ENCODE measurements around the gene ZNF135.

ZNF135 gene

DNA sequence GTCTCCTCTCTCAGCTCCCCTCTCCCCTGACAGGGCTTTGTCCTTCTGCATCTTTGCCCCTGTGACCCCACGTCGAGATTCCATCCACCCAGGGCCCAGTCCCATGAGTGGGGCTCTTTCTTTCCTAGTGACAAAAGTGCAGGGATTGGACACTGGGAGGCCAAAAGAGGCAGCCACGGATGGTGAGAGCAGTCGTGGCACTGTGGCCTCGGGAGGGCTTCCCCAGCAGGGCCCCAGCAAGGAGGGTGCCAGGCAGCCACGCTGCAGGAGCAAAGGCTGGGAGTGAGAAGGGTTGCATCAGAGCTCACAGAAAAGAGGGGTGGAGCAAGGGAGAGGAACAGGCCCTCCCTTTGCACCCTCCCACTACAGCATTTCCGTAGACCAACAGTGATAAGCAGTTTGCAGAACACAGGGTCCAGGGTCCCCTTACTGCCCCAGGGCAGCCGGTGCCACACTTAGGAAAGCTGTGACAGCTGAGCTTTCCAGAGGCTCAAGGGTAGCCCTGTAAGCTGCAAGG, 20.3 kb upstream of the ZNF135 start:
- H3K36me3 Mint-ChIP-seq = peaks cover 5% of the 10 kb centered on the region
- H3K9me3 Mint-ChIP-seq = peaks cover 11% of the 10 kb centered on the region
- no peak overlapping the region for H3K27ac Mint-ChIP-seq
- DNase-seq (ENCODE audit: low spot score in 2 of 2) (no peak), ATAC-seq (ENCODE audit: low read depth) (no peak)
- H3K4me3 Mint-ChIP-seq = no peak overlapping the region
- peaks cover 18% of the 10 kb centered on the region for H3K27me3 Mint-ChIP-seq
- no peaks in the 10 kb centered on the region for H3K4me1 Mint-ChIP-seq

DNA sequence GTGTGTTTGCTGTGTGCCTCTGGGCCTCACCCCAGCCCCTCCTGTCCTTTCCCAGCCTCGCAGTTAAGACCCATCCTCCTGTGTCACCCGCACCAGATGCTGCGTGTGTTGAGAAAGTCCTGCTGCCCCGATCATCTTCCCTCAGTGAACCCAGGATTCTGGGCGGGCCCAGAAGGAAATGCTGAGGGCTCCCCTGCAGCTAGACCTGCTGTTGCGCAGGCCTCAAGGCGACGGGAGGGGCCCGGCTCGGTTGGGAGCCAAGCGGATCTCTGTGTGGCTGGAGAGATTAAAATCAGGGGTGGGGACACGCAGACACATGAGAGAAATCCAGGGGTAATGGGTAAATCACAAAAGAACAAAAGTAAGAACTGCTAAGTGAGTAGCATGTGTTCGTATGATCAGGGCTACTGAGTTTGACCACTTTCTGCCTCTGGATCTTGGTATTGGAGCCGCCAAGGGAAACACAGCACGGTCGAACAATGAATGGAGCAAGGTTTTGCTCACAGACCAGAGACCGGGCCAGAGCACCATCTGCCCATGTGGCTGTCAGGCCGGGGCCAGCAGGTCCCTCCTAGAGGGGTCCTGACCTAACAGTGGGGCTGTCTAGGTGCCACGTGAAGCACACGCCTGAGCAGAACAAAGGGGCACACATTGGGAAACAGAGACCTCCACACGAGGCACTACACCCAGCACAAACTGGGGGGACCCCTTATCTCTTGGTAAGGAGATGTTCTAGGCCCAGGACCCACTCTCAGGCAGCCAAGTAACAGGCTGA, 18.1 kb upstream of the ZNF135 start:
- Mint-ChIP-seq H3K4me3 (no peak overlapping the region), H3K27ac (no peak overlapping the region), H3K36me3 (no peaks in the 10 kb centered on the region), H3K4me1 (no peaks in the 10 kb centered on the region), H3K27me3 (peaks cover 9% of the 10 kb centered on the region), H3K9me3 (peaks cover 7% of the 10 kb centered on the region)
- ATAC-seq (ENCODE audit: low read depth) = no peak
- no peak for DNase-seq (ENCODE audit: low spot score in 2 of 2)

GRCh38 chr19:58042495-58043340, 16.4 kb upstream of the ZNF135 start:
- Mint-ChIP-seq H3K4me1 (no peaks in the 10 kb centered on the region), H3K9me3 (peaks cover 9% of the 10 kb centered on the region), H3K27me3 (peaks cover 4% of the 10 kb centered on the region), H3K27ac (no peak overlapping the region), H3K4me3 (no peak overlapping the region), H3K36me3 (peaks cover 3% of the 10 kb centered on the region)
- DNase-seq (ENCODE audit: low spot score in 2 of 2) = no peak
- ATAC-seq (ENCODE audit: low read depth) = no peak

- ATAC-seq (ENCODE audit: low read depth) = no peak
- no peak for DNase-seq (ENCODE audit: low spot score in 2 of 2)
- Mint-ChIP-seq H3K4me1 (no peaks in the 10 kb centered on the region), H3K4me3 (no peak overlapping the region), H3K36me3 (peaks cover 3% of the 10 kb centered on the region), H3K9me3 (peaks cover 11% of the 10 kb centered on the region), H3K27me3 (no peaks in the 10 kb centered on the region), H3K27ac (no peak overlapping the region)
Measured at GRCh38 chr19:58044391-58044790, 14.7 kb upstream of the ZNF135 start.

DNA sequence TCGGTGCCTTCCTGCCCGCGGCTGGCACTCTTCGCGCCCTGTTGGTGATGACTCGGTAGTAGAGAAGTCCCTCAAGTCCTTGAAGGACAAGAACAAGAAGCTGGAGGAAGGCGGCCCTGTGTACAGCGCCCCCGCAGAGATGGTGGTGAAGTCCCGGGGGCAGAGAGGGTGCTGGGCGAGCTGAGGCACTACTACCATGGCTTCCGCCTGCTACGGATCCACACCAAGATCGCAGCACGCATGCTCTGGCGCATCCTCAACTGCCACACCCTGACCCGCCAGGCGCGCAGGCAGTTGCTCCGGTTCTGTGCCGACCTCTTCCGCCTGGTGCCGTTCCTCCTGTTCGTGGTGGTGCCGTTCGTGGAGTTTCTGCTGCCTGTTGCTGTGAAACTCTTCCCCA, 14.2 kb upstream of the ZNF135 start:
- peaks cover 14% of the 10 kb centered on the region for H3K9me3 Mint-ChIP-seq
- no peaks in the 10 kb centered on the region for H3K4me1 Mint-ChIP-seq
- no peak overlapping the region for H3K27ac Mint-ChIP-seq
- H3K4me3 Mint-ChIP-seq = no peak overlapping the region
- DNase-seq (ENCODE audit: low spot score in 2 of 2) (no peak), ATAC-seq (ENCODE audit: low read depth) (no peak)
- peaks cover 3% of the 10 kb centered on the region for H3K36me3 Mint-ChIP-seq
- H3K27me3 Mint-ChIP-seq = no peaks in the 10 kb centered on the region

- no peaks in the 10 kb centered on the region for H3K4me1 Mint-ChIP-seq
- no peaks in the 10 kb centered on the region for H3K27me3 Mint-ChIP-seq
- no peak for ATAC-seq (ENCODE audit: low read depth)
- no peak overlapping the region for H3K4me3 Mint-ChIP-seq
- H3K36me3 Mint-ChIP-seq = peaks cover 3% of the 10 kb centered on the region
- DNase-seq (ENCODE audit: low spot score in 2 of 2) = no peak
- peaks cover 14% of the 10 kb centered on the region for H3K9me3 Mint-ChIP-seq
- H3K27ac Mint-ChIP-seq = no peak overlapping the region
Measured at GRCh38 chr19:58045411-58046050, 13.6 kb upstream of the ZNF135 start.

- ATAC-seq (ENCODE audit: low read depth) = no peak
Measured at GRCh38 chr19:58046856-58047255, 12.2 kb upstream of the ZNF135 start.

GRCh38 chr19:58047672-58048071, 11.4 kb upstream of the ZNF135 start:
- Mint-ChIP-seq H3K36me3 (peaks cover 3% of the 10 kb centered on the region), H3K4me3 (no peak overlapping the region), H3K4me1 (no peaks in the 10 kb centered on the region), H3K27ac (no peak overlapping the region), H3K9me3 (peaks cover 16% of the 10 kb centered on the region), H3K27me3 (no peaks in the 10 kb centered on the region)
- no peak for ATAC-seq (ENCODE audit: low read depth)
- no peak for DNase-seq (ENCODE audit: low spot score in 2 of 2)

More at GRCh38 chr19:58046856-58047255, 12.2 kb upstream of the ZNF135 start:
- H3K4me1 Mint-ChIP-seq = no peaks in the 10 kb centered on the region
- H3K36me3 Mint-ChIP-seq = peaks cover 3% of the 10 kb centered on the region
- DNase-seq (ENCODE audit: low spot score in 2 of 2) = no peak
- H3K27ac Mint-ChIP-seq = no peak overlapping the region
- H3K9me3 Mint-ChIP-seq = peaks cover 16% of the 10 kb centered on the region
- no peak overlapping the region for H3K4me3 Mint-ChIP-seq
- H3K27me3 Mint-ChIP-seq = no peaks in the 10 kb centered on the region

DNA sequence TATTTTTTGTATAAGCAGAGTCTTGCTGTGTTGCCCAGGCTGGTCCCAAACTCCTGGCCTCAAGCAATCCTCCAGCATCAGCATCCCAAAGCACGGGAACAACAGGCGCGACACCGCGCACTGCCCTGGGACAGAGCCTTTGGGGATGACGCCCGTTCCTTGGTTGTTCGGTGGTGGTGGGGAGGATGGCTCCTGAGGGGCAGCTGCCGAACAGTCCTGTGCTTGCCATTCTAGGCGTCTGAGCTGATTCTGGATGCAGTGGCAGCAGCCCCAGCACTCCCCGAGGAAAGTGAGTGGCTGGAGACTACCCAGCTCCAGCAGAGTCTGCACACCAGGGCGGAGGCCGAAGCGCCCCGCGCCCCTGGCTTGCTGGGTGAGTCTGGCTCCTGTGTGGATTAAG, 6.8 kb upstream of the ZNF135 start:
- ATAC-seq (ENCODE audit: low read depth) (no peak), DNase-seq (ENCODE audit: low spot score in 2 of 2) (no peak)
- peaks cover 10% of the 10 kb centered on the region for H3K36me3 Mint-ChIP-seq
- no peaks in the 10 kb centered on the region for H3K4me1 Mint-ChIP-seq
- H3K4me3 Mint-ChIP-seq = no peak overlapping the region
- H3K9me3 Mint-ChIP-seq = peaks cover 11% of the 10 kb centered on the region
- no peak overlapping the region for H3K27ac Mint-ChIP-seq
- peaks cover 9% of the 10 kb centered on the region for H3K27me3 Mint-ChIP-seq

- Mint-ChIP-seq H3K36me3 (peaks cover 9% of the 10 kb centered on the region), H3K9me3 (peaks cover 11% of the 10 kb centered on the region), H3K4me1 (no peaks in the 10 kb centered on the region), H3K27me3 (peaks cover 9% of the 10 kb centered on the region), H3K27ac (no peak overlapping the region), H3K4me3 (no peak overlapping the region)
- DNase-seq (ENCODE audit: low spot score in 2 of 2) (no peak), ATAC-seq (ENCODE audit: low read depth) (no peak)
Measured at GRCh38 chr19:58053480-58054156, 5.5 kb upstream of the ZNF135 start.

DNA sequence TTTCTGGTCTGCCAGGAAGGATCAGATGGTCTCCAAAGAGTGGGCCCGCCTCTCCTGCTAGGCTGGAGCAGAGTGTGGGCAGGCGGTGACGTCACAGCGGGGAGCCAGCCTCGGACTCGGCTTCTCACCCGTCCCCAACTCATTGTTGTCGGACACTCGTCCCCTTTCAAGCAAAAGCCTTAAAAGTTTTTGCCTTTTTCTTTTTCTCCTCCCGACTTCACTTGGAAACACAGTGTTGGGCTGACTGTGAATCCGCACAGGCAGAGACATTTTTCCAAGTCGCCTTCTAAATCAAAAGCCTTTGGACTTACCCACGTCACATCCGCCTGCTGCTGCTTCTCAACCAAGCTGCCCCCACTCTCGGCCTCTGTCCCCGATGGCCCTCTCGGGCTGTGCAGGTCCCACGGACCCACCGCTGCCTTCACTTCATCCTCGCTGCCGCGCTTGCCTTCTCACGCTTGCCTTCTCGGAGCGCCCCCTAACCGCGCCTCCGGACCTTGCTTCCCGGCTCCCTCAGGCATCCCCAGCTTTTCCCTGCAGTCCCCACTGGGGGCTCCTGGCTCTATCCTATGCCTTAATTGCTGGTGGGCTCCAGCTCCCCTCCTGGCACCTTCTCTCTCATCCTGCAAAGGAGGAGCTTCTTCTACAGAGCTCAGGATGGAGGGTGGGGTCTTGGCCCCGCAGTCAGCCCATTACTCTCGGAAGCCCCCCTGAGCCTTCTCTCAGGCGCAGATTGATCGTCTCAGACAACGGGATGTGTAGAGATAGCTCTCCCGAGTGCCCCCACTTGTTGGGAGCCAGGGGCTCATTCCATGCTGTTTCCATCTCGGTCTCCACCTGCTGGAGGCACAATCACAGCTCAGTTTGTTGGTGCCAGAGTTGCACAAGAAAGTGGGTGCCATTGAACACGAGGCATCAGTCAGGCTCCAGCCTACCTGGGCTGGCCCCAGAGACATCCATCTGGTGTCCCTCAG, 3.9 kb upstream of the ZNF135 start:
- H3K9me3 Mint-ChIP-seq = peaks cover 6% of the 10 kb centered on the region
- DNase-seq (ENCODE audit: low spot score in 2 of 2) = no peak
- peaks cover 9% of the 10 kb centered on the region for H3K27me3 Mint-ChIP-seq
- peaks cover 9% of the 10 kb centered on the region for H3K36me3 Mint-ChIP-seq
- no peak for ATAC-seq (ENCODE audit: low read depth)
- H3K27ac Mint-ChIP-seq = no peak overlapping the region
- H3K4me1 Mint-ChIP-seq = no peaks in the 10 kb centered on the region
- peak overlapping the region; percentile 58 for H3K4me3 Mint-ChIP-seq

DNA sequence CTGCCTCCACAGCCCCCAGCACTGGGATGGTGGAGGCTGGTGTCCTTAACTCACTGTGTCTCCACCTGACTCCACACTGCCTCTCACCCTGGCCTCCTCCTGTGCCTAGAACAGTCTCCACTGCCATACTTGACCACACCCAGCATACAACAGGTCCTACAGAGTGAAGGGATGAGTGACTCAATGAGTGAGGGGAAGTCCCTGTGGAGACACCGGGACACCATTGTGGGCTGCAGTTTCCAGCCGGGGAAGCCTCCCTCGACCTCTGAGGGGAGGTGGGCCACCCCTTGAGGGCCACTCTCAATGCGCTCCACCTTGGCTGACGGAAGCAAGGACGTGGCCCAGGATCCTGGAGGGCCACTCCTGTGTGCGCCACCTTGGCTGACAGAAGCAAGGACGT, 2.8 kb upstream of the ZNF135 start:
- H3K36me3 Mint-ChIP-seq = peaks cover 9% of the 10 kb centered on the region
- no peak for DNase-seq (ENCODE audit: low spot score in 2 of 2)

DNA sequence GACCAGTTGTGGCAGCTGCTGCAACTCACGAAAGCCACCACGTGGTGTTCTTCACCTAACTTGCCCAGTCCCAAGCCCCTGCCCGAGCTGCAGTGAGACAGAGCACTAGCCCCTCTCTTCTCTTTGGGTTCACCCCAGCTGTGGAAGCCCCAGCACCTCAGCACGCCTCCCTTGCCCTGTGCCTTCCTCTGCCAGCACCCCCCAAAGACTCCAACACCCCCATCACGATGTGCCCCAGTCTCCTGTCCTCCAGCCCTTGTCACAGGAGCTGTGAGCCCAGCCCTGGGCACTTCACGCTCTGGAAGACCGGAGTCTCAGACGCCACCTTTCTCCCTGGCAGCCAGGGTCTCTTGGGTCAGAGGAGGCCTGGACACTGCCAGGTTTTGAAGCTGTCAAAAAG, 2.2 kb upstream of the ZNF135 start:
- H3K4me1 Mint-ChIP-seq = no peaks in the 10 kb centered on the region
- H3K9me3 Mint-ChIP-seq = peaks cover 4% of the 10 kb centered on the region
- ATAC-seq (ENCODE audit: low read depth) (no peak), DNase-seq (ENCODE audit: low spot score in 2 of 2) (no peak)
- no peak overlapping the region for H3K27ac Mint-ChIP-seq
- H3K36me3 Mint-ChIP-seq = peaks cover 9% of the 10 kb centered on the region
- H3K27me3 Mint-ChIP-seq = peaks cover 9% of the 10 kb centered on the region
- no peak overlapping the region for H3K4me3 Mint-ChIP-seq

More for the DNA sequence above, 2.8 kb upstream of the ZNF135 start:
- ATAC-seq (ENCODE audit: low read depth) = no peak
- Mint-ChIP-seq H3K27me3 (peaks cover 9% of the 10 kb centered on the region), H3K4me1 (no peaks in the 10 kb centered on the region), H3K27ac (no peak overlapping the region), H3K4me3 (no peak overlapping the region), H3K9me3 (peaks cover 4% of the 10 kb centered on the region)

Data from memory B cell (primary cell).